Measurements from ENCODE around the gene HRH2. TPM values are rescaled to one million over a fixed set of nuclear protein-coding genes. Genes with fewer than 3 reads are reported as not detected.
"Not testable (repeated sequence)": the region's sequence is repeated elsewhere in the genome, so short reads cannot be mapped to it uniquely, and the experiment has no call there.

The HRH2 gene, protein sequence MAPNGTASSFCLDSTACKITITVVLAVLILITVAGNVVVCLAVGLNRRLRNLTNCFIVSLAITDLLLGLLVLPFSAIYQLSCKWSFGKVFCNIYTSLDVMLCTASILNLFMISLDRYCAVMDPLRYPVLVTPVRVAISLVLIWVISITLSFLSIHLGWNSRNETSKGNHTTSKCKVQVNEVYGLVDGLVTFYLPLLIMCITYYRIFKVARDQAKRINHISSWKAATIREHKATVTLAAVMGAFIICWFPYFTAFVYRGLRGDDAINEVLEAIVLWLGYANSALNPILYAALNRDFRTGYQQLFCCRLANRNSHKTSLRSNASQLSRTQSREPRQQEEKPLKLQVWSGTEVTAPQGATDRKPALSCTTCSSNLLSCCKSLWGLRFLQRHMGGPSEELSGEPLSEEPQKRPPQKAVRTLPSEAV
- polyA plus RNA-seq (ENCODE audit: insufficient read length) = 0.90 TPM

DNA sequence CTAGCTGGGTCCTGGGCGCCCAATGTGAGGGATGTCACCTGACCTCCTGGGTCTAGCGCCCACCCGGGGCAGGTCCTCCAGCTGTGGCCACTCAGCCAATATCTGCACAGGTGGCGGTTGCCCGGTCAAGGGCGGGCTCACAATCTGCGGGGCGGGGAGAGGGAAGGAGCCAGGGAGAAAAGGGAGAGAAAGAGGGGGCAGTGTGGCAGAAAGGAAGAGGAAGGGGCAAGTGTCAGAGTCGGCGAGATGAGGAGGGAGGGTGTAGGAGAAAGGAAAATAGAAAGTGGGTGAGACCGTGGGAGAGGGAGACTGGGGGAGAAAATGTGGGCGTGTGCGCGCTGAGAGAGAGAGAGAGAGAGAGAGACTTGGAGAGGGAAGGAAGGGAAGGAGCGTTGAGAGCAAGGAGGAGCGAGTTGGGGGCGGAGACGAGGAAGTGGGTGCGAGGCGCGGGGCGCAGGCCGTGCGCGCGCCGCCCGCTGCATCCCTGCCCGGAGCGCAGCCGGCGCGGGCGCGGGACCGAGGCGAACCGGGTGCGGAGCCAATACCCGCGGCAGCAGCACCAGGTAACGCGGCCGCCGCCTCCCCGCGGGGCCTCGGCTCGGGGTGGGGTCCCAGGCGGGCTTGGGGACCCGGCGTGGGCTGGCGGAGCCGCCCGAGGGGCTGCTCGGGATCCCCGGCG, at the start of gene HRH2:
HRH2 (plus strand) TSS at position 479 of the 679 bp plus-strand sequence. CDS start 25,163 bp downstream, outside the sequence.
- no peak for DNase-seq (ENCODE audit: low read depth)

DNA sequence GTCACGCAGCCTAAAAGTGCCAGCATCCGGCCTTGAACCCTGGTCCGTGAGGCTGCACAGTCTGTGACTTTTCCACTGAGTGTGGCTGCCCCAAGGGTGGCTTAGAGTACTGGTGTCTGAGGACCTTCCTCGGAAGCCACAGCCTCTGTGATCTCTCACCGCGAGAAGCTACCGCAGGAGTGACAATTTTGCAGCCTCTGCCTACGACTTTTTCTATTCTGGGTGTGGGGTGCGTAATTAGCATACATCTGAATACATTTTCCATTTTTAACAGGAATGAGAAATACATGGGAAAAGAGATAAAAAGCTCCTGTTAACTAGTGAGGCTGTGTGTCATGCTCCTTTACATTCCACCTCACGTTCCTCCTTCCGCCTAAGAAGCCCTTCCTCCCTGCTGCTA, 48.3 kb upstream of the HRH2 start:
- no peak for DNase-seq (ENCODE audit: low read depth)

DNA sequence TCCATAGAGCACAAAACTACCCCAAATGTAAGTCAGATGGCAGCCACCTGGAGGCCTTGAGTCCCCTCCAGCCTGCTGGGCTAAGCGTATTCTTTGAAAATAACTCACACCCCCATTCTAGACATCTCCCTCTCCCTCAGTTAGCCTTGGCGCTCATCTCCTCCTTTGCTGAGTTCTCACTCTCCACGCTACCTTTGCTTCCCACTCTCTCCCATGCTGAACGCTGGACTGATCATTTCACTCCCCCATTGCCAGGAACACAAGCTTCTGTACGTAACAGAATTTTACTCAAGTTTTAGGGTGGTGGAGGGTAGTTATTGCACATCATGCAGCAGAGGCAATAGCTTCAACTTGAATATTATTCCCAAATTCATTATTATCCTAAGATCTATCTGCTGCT, 47.5 kb upstream of the HRH2 start:
- no peak for DNase-seq (ENCODE audit: low read depth)

DNA sequence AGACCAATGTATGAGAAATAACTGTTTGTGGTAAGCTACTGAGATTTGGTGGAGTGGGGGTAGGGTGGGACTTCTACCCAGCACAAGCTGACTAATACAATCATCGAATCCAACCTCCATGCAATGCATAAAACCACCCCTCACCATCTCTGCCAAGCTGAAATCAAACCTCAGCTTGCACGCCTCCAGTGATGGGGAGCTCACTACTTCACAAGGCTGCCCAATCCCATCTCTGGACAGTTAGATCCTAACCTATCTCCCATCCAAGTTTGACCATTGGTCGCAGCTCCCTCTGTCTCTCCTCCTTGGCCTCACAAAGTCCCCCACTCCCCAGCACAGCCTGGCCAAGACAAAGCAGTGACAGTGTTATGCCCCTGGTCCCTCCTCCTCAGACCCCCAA, 47.0 kb upstream of the HRH2 start:
- no peak for DNase-seq (ENCODE audit: low read depth)

DNA sequence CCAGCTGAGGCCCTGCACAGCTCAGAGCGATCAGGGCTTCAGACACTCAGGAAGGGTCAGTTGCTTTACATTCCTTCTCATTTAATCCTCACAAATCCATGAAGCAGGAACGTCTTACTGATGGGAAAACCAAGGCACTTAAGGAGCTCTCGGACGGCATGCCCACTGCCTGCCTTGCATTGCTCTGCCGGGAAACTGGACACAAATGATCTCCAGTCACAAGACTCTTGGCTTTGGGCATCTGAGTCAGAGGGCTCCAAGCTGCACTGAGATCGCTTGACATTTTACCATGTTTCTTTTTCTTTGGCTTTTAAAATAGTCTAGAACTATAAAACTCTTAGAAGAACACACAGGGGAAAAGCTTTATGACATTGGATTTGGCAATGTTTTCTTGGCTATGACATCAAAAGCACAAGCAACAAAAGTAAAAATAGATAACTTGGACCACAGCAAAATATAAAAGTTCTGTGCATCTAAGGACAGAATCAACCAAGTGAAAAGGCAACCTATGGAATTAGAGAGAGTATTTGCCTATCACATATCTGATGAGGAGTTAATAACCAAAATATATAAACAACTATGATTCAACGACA, 43.6 kb upstream of the HRH2 start:
- no peak for DNase-seq (ENCODE audit: low read depth)

DNA sequence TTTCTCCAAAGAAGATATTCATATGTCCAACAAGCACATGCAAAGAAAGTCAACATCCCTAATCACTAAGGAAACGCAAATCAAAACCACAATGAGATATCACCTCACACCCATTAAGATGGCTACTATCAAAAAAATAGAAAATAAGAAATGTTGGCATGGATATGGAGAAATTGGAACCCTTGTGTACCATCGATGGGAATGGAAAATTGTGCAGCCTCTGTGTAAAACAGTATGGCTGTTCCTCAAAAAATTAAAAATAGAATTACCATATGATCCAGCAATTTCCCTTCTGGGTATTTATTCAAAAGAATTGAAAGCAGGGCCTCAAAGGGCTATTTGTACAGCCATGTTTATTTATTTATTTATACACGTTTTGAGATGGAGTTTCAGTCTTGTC, 43.0 kb upstream of the HRH2 start:
- DNase-seq (ENCODE audit: low read depth) = no peak

DNA sequence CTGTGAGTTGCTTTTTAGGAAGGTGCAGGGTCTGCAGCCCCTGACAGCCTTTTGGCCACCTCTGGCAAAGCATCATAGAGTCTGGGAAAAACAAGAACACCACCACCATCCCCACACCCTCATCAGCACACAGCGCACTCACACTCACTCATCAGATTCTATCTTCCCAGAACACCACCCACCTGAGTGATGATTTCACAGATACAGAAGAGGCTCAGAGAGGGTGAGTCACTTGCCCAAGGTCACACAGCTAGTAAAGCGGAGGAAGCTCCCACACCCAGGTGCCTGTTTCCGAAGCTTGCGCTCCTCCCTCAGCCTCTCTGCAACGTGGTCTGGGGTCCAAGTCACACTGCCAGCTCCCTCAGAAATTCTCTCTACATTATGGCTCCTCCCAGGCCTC, 41.8 kb upstream of the HRH2 start:
- DNase-seq (ENCODE audit: low read depth) = no peak

DNA sequence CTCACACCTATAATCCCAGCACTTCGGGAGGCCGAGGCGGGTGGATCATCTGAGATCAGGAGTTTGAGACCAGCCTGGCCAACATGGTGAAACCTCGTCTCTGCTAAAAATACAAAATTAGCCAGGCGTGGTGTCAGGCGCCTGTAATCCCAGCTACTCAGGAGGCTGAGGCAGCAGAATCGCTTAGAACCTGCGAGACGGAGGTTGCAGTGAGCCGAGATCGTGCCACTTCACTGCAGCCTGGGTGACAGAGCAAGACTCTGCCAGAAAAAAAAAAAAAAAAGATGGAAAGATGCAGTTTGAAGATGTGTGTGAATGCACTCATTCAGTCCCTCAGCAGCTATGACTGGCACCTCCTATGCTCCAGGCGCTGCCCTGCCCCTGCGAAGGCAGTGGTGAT, 41.3 kb upstream of the HRH2 start:
- not testable (repeated sequence) for DNase-seq (ENCODE audit: low read depth)

DNA sequence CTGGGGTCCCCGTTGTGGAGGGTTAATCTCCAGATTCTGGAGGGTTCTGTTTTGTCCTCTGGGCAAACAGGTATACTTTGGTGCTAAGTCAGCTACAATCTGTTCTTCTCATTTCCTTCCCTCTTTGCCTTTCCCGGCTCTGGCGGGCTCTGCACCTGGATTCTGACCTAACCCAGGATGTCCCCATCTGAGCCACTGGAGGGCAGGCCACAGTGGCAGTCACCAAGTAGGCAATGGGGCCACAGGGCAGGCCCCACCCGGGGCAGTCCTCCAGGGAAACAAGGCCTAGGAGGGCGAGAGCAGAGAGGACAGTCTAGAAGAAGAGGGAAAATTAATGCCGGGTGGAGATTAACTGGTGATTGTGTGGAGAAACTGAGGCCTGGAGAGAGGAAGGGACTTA, 40.4 kb upstream of the HRH2 start:
- no peak for DNase-seq (ENCODE audit: low read depth)

DNA sequence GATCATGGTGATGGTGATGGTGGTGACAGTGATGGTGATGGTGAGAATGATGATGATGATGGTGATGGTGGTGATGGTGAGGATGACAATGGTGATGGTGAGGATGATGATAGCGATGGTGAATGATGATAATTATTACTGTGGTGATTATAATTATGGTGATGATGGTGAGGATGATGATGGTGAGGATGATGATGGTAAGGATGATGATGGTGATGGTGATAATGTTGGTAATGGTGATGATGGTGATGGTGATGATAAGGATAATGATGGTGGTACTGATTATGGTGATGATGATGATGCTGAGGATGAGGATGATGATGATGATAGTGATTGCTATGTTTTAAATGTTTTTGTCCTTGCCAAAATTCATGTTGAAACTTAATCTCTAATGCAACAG, 37.3 kb upstream of the HRH2 start:
- DNase-seq (ENCODE audit: low read depth) = no peak

DNA sequence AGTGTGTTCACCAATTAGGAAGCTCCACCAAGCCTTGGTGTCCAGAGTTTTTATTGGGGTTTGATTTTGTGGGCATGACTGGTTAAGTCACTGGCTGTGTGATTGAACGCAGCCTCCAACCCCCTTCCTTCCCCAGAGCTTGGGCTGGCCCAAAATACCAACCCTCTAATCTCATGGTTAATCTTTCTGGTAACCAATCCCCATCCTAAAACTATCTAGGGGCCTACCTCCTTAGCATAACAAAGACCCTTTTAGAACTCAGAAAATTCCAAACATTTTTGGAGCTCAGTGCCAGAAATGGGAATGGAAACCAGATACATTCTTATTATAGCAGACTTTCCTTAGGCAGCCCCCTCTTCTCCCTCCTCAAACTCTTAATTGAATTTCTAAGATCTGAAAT, 35.9 kb upstream of the HRH2 start:
- DNase-seq (ENCODE audit: low read depth) = no peak

DNA sequence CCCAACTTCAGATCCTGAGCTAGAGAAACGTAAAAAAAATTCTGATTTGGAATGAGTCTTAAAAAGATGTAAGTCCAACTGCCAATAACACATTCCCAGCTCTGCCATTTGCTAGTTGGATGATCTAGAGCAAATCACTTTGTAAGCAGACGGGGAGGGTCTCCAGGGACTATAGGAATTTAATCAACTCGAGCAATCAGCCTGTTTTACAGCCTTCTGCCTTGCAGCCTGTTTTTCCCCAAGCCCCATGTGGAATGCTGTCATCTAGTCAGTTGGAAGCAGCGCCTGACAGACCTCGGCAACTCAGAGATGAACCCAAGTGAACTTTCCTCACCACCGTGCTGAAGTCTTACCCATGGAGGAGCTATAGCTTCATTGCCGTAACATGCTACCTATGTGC, 34.8 kb upstream of the HRH2 start:
- no peak for DNase-seq (ENCODE audit: low read depth)

DNA sequence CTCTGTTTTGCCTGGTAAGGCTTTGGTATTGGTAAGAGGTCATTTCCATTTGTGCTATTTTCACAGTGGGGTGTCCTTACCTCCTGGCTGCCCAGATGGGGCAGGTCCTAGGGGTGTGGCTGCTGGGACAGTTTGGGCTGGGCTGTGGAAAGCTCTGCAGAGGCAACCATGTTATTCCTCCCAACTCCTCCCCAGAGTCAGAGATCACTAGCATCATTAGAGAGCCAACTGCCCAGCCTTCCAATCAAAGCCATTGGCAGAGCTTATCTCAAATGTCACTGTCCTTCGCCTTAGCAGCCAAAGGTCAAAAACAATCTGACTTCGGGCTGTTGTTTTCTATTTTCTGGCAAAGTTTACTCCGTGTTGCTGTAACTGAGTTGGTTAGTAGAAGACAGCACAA, 33.6 kb upstream of the HRH2 start:
- DNase-seq (ENCODE audit: low read depth) = no peak

DNA sequence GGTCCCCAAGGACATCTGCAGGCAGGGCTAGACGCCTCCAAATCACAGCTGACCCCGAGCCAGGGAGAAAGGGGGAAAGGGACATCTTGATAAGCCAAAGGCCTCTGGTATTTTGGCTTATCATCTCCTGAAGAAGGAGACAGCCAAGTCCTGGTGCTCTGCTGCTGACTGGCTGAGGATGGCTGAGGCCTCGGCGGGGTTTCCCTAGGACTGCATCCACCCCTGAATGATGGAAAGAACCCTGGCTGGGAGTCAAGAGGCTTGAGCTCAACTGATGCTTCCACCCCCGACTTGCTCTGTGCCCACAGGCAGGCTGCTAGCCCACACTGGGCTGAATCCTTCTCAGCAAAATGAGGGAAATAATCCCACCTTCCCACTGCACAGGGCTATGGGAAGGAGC, 30.9 kb upstream of the HRH2 start:
- no peak for DNase-seq (ENCODE audit: low read depth)

DNA sequence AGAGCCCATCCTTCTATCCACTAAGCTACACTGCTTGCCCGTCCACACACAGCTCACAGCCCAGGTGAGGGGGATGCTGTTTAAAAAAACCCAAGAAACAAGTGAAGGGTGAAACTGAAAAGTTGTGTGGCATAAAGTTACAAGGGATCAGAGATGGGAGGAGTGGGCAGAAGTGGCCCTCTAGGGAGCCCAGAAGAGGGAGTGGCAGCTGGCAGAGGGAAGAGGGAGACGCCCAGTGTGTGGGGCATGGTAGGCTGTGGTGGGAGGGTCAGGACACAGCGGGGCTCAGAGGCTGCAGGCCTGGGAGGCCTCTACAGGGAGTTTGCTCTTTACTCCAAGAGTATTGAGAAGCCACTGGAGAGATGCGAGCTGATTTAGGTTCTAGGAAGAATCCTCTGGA, 30.1 kb upstream of the HRH2 start:
- DNase-seq (ENCODE audit: low read depth) = no peak

DNA sequence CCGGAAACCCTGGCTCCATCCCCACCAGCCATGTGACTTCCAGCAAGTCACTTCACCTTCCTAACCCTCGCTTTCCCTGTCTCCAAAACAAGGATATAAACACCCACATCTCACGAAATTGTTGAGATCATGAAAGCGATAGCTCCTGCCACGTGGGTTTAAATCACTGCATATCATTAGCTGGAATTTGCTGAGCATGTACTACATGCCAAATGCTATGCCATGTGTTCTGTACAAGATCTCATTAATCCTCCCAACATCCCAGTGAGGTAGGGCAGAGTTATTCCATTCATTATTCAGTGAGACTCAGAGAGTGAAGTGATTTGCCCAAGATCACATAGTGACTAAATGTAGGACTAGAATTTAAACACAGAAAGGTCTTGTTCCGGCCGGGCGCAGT, 29.2 kb upstream of the HRH2 start:
- DNase-seq (ENCODE audit: low read depth) = no peak

DNA sequence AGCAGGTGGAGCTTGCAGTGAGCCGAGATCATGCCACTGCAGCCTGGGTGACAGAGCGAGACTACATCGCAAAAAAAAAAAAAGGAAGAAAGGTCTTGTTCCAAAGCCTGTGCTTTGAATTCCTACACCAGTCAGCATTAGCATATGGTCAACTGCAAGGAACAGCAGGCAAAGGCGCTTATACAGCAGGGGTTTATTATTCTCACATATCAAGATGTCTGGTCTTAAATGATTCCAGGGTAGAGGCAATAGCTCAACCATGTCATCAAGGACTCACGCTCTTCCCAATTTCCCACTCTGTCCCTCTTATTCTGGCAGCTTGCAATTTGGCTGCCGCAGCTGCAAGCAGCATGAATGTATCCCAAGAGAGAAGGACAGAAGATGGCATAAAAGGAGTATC, 28.6 kb upstream of the HRH2 start:
- DNase-seq (ENCODE audit: low read depth) = no peak

DNA sequence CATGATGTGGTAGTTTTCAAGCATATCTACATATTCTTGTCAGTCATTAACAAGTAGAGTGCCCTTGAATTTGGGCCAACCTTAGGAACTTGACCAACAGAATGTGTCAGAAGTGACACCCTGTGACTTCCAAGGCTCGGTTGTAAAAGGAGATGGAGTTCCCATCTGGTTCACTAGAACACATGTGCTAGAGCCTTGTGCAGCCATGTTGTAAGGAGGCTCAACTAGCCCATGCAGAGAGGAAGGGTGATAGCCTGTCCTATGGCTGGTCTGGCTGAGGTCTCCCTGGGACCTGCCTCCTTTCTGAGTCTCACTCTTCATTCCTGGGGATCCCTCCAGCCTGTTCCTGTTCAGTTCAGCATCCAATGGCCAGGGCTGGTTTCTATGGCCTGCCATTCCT, 28.1 kb upstream of the HRH2 start:
- no peak for DNase-seq (ENCODE audit: low read depth)

DNA sequence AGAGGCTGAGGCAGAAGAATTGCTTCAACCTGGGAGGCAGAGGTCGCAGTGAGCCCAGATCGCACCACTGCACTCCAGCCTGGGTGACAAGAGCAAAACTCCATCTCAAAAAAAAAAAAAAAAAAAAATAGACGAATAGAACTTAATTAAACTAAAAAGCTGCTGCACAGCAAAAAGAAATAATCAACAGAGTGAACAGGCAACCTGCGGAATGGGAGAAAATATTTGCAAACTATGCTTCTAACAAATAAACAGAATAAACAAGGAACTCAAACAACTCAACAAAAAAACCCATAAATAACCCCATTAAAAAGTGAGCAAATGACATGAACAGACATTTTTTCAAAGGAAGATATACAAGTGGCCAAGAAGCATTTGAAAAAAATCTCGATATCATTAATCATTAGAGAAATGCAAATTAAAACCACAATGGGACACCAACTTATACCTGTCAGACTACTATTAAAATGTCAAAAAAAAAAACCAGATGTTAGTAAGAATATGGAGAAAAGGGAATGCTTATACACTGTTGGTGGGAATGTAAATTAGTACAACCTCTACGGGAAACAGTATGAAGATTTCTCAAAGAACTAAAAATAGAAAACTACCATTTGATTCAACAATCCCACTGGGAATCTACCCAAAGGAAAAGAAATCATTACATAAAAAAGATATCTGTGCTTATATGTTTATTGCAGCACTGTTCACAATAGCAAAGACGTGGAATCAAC, 21.9 kb upstream of the HRH2 start:
- DNase-seq (ENCODE audit: low read depth) = no peak

DNA sequence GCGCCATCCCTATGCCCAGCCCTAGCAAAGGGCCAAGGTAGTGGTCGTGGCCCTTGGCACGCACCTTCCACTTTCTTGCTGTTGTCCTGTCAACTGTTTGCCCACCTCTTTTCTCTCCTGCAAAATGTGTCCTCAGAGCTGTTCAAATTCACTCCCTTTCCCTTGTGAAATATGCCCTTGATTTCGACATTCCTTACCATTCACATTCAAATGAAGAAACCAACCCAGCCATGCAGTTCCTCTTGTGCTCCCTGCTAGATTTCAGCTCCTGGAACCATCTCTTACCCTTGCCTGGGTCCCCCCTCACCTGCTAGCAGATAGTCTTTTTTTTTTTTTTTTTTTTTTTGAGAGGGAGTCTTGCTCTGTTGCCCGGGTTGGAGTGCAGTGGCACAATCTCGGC, 19.6 kb upstream of the HRH2 start:
- no peak for DNase-seq (ENCODE audit: low read depth)

DNA sequence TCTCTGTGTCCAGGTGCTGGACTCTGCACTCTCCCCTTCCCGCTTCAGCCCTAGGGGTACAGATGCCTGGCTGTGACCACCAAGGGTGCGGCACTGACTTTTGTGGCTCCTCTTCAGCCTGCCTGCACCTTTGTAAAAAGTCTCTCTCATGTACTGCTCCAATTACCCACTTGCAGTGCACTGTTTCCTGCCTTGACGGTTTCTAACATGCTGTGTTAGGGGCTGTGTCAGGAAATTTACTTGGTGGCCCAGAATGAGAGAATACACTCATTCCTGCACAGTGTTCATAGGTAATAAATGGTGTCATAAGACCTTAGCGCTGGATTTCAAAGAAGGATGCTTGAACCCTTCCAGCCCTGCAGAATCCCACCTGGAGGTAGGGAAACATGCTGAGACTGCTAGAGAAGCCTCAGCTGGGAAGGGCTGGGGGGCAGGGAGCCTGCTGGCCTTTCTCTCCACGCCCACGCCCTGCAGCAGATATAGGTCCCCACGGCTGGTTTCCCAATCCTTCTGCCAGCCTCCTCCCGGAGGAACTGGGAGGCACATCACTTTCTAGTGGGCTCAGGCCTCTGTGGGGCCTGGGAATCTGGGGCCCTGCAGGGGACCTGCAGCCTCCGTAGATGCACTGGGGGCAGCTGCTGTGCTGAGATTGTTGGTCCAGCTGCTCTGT, 17.6 kb upstream of the HRH2 start:
- DNase-seq (ENCODE audit: low read depth) = no peak

DNA sequence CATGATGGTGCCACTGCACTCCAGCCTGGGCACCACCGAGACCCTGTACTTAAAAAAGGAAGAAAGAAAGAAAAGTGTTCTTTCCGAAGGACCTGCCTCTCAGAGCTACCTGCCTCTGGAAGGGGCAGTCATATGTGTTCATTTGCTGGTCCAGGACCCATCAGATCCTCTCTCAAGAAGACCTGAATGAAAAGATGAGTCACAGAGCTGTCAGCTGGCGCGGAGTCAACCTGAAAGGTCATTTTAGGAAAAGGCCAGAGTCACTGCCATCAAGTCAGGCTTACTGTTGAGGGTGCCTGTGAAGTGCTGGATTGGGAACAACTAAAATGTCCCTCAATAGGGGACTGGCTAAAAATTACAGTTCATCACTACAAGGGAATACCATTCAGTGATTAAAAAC, 14.9 kb upstream of the HRH2 start:
- no peak for DNase-seq (ENCODE audit: low read depth)

All from forelimb muscle (tissue), 1 donor.